Activated T-helper 2 cell treated with anti-CD3 and anti-CD28 coated beads, Interferon-gamma antibody, Interleukin-2, Interleukin-4, amounts not matched to agents 10 μg/mL and 5 μg/mL and 100 μg/mL, durations not matched to agents 14 hours and 24 hours and 36 hours (primary cell): ENCODE measurements around the gene SHB. TPM values are rescaled to one million over a fixed set of nuclear protein-coding genes. Genes with fewer than 3 reads are reported as not detected.

Source experiments
- DNase-seq: peaks from one replicate; pipeline ENCODE4 v3.0.0; 2021; ENCODE audit warnings: low spot score
- H3K27ac Mint-ChIP-seq: one replicate; pipeline ENCODE4 v1.8.0; 2021; ENCODE audit warnings: mixed read lengths
- H3K27me3 Mint-ChIP-seq: one replicate; pipeline ENCODE4 v1.8.0; 2021; ENCODE audit warnings: low read depth, mixed read lengths
- H3K36me3 Mint-ChIP-seq: one replicate; pipeline ENCODE4 v1.8.0; 2021; ENCODE audit warnings: low read depth, mixed read lengths
- H3K4me1 Mint-ChIP-seq: one replicate; pipeline ENCODE4 v1.8.0; 2021; ENCODE audit warnings: low read depth, mixed read lengths
- H3K4me3 Mint-ChIP-seq: one replicate; pipeline ENCODE4 v1.8.0; 2021; ENCODE audit warnings: low read depth, mild to moderate bottlenecking, moderate library complexity, mixed read lengths
- H3K9me3 Mint-ChIP-seq: one replicate; pipeline ENCODE4 v1.8.0; 2021; ENCODE audit warnings: mixed read lengths
- intact Hi-C: fragments of 100-400 bp; cut with micrococcal nuclease; formaldehyde crosslinking; loops from one replicate; pipeline ENCODE4 v1.15.1; 2023
- total RNA-seq: library from RNA; stranded (reverse); gene quantifications from 2 replicates; pipeline ENCODE4 v1.2.3, GENCODE V29; 2022

Gene SHB
- total RNA-seq, 1 donor from 2014 or later = 1.9 TPM

GRCh38 chr9:38041564-38042243, 27.3 kb downstream of the SHB start:
- Mint-ChIP-seq H3K4me3 (no peak overlapping the region), H3K4me1 (no peaks in the 10 kb centered on the region), H3K27me3 (no peaks in the 10 kb centered on the region), H3K27ac (no peak overlapping the region), H3K9me3 (no peaks in the 10 kb centered on the region), H3K36me3 (no peaks in the 10 kb centered on the region)
- intact Hi-C loops = no loop called here
- DNase-seq = no peak

- no peak for DNase-seq
- Mint-ChIP-seq H3K4me3 (no peak overlapping the region), H3K27ac (no peak overlapping the region), H3K27me3 (no peaks in the 10 kb centered on the region), H3K36me3 (no peaks in the 10 kb centered on the region), H3K9me3 (no peaks in the 10 kb centered on the region), H3K4me1 (peaks cover 2% of the 10 kb centered on the region)
- intact Hi-C loops = no loop called here
Observed at GRCh38 chr9:38039907-38040682, 28.9 kb downstream of the SHB start.

- Mint-ChIP-seq H3K27ac (no peak overlapping the region), H3K4me1 (peaks cover 2% of the 10 kb centered on the region), H3K9me3 (no peaks in the 10 kb centered on the region), H3K36me3 (no peaks in the 10 kb centered on the region), H3K27me3 (no peaks in the 10 kb centered on the region), H3K4me3 (no peak overlapping the region)
- DNase-seq = no peak
- intact Hi-C loops = no loop called here
Observed at GRCh38 chr9:38039090-38039906, 29.7 kb downstream of the SHB start.

DNA sequence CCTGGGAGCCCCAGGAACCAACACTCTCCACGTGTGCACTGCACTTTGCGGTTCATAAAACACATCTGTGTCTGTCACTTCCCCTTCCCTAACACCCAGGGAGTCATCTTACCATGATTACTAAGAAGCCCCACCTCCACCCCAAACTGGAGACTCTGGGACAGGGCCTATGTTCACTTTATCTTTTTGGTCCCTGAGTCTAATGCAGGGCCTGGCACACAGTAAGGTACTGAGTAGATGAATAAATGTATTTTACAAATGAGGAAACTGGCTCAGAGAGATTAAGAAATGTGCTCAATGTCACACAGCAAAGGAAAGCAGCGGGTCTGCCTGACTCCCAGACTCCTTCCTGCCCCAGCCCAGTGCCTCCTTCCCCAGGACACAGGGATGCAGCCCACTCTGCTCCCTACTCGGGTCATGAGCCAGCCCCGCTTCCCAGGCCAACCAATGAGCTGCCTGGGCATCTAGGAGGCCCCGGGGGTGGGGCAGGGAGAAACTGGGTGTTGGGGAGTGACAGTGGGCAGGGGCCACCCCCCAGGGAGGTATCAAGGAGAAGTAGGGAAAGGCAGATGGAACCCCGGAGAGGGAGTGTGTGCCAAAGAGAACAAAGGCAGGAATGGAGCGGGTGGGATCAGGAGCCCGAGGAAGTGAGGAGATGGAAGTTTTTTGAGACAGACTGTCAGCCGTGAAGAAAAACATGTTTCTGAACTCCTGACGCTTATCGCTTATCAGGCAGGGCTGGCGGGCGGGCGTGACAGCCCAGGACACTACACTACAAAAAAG, 30.5 kb downstream of the SHB start:
- no peak overlapping the region for H3K4me3 Mint-ChIP-seq
- intact Hi-C loops = no loop called here
- H3K36me3 Mint-ChIP-seq = no peaks in the 10 kb centered on the region
- no peaks in the 10 kb centered on the region for H3K9me3 Mint-ChIP-seq
- no peak overlapping the region for H3K27ac Mint-ChIP-seq
- H3K27me3 Mint-ChIP-seq = no peaks in the 10 kb centered on the region
- no peak for DNase-seq
- H3K4me1 Mint-ChIP-seq = peaks cover 2% of the 10 kb centered on the region

- no peak for DNase-seq
- no peaks in the 10 kb centered on the region for H3K9me3 Mint-ChIP-seq
- no peaks in the 10 kb centered on the region for H3K27me3 Mint-ChIP-seq
- H3K27ac Mint-ChIP-seq = no peak overlapping the region
- H3K36me3 Mint-ChIP-seq = no peaks in the 10 kb centered on the region
- H3K4me3 Mint-ChIP-seq = no peak overlapping the region
- peaks cover 2% of the 10 kb centered on the region for H3K4me1 Mint-ChIP-seq
- intact Hi-C loops = no loop called here
Observed at GRCh38 chr9:38037981-38038306, 31.1 kb downstream of the SHB start.

GRCh38 chr9:38036359-38037084, 32.5 kb downstream of the SHB start:
- intact Hi-C loops = no loop called here
- DNase-seq = no peak
- Mint-ChIP-seq H3K4me1 (peaks cover 2% of the 10 kb centered on the region), H3K27me3 (no peaks in the 10 kb centered on the region), H3K9me3 (no peaks in the 10 kb centered on the region), H3K36me3 (no peaks in the 10 kb centered on the region), H3K27ac (no peak overlapping the region), H3K4me3 (no peak overlapping the region)

GRCh38 chr9:38035873-38036272, 33.2 kb downstream of the SHB start:
- no peaks in the 10 kb centered on the region for H3K36me3 Mint-ChIP-seq
- H3K4me1 Mint-ChIP-seq = peaks cover 2% of the 10 kb centered on the region
- intact Hi-C loops = no loop called here
- no peaks in the 10 kb centered on the region for H3K27me3 Mint-ChIP-seq
- no peaks in the 10 kb centered on the region for H3K9me3 Mint-ChIP-seq
- H3K27ac Mint-ChIP-seq = no peak overlapping the region
- H3K4me3 Mint-ChIP-seq = no peak overlapping the region
- no peak for DNase-seq

- no peak overlapping the region for H3K4me3 Mint-ChIP-seq
- H3K27me3 Mint-ChIP-seq = no peaks in the 10 kb centered on the region
- H3K27ac Mint-ChIP-seq = no peak overlapping the region
- no peaks in the 10 kb centered on the region for H3K9me3 Mint-ChIP-seq
- peaks cover 8% of the 10 kb centered on the region for H3K4me1 Mint-ChIP-seq
- no peaks in the 10 kb centered on the region for H3K36me3 Mint-ChIP-seq
- DNase-seq = no peak
- intact Hi-C loops = no loop called here
Observed at GRCh38 chr9:38033941-38034340, 35.1 kb downstream of the SHB start.

GRCh38 chr9:38032266-38033110, 36.5 kb downstream of the SHB start:
- Mint-ChIP-seq H3K27ac (no peak overlapping the region), H3K9me3 (no peaks in the 10 kb centered on the region), H3K4me3 (no peak overlapping the region), H3K27me3 (no peaks in the 10 kb centered on the region), H3K4me1 (peaks cover 8% of the 10 kb centered on the region), H3K36me3 (no peaks in the 10 kb centered on the region)
- no peak for DNase-seq
- intact Hi-C loops = no loop called here

DNA sequence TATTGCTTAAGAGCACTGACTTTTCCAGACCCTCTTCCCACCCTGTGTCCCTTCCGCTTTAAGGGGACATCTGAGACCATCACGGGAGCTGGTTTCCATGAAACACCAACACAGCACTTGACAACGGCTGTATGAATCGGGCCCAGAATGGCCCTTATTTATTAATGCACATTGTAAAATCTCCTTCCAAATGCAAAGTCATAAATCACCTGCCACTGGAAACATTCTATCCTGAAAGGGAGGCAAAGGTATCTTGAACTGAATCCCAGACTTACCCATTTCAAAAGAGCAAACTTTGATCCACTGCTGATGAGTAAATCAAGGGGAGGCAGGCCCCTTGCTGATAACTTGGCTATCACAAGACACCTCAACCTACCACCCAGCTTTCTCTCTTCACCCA, 37.4 kb downstream of the SHB start:
- no peaks in the 10 kb centered on the region for H3K27me3 Mint-ChIP-seq
- DNase-seq = no peak
- no peak overlapping the region for H3K27ac Mint-ChIP-seq
- no peak overlapping the region for H3K4me3 Mint-ChIP-seq
- H3K9me3 Mint-ChIP-seq = no peaks in the 10 kb centered on the region
- intact Hi-C loops = no loop called here
- peaks cover 8% of the 10 kb centered on the region for H3K4me1 Mint-ChIP-seq
- H3K36me3 Mint-ChIP-seq = no peaks in the 10 kb centered on the region

GRCh38 chr9:38030658-38031057, 38.4 kb downstream of the SHB start:
- Mint-ChIP-seq H3K4me3 (no peak overlapping the region), H3K9me3 (no peaks in the 10 kb centered on the region), H3K4me1 (peaks cover 5% of the 10 kb centered on the region), H3K27ac (no peak overlapping the region), H3K27me3 (no peaks in the 10 kb centered on the region), H3K36me3 (no peaks in the 10 kb centered on the region)
- intact Hi-C loops = no loop called here
- no peak for DNase-seq
